CD14-positive monocyte (primary cell): ENCODE measurements around the gene UBE2E2. TPM values are rescaled to one million over a fixed set of nuclear protein-coding genes. Genes with fewer than 3 reads are reported as not detected.

Source experiments
- DNase-seq, 3 donors: peaks; one replicate each; pipeline ENCODE4 v3.0.0-alpha.2; 2011 to 2022
- H2AFZ ChIP-seq: 2 replicates; pipeline ENCODE4 v1.6.0; 2012; ENCODE audit warnings: mild to moderate bottlenecking, low read depth, low read length, inconsistent platforms; ENCODE audit not compliant: insufficient read depth, poor library complexity, severe bottlenecking
- H3K27ac ChIP-seq, 2 donors: 1 replicate in 1 of 2; 2 replicates in 1 of 2; pipeline ENCODE4 v1.5.1; 2012 to 2013; ENCODE audit warnings: low read length in 2 of 2, control low read depth in 1 of 2, inconsistent platforms in 1 of 2, low read depth in 1 of 2, mild to moderate bottlenecking in 1 of 2
- H3K27me3 ChIP-seq, 2 donors: one replicate each; pipeline versions ENCODE4 v1.6.0 to v1.6.1; 2011 to 2013; ENCODE audit warnings: low read length in 2 of 2; ENCODE audit not compliant: control insufficient read depth in 2 of 2, insufficient read depth in 2 of 2
- H3K36me3 ChIP-seq, 2 donors: replicated peaks in 1 of 2; 1 replicate in 1 of 2; 2 replicates in 1 of 2; pipeline versions ENCODE4 v1.5.1 to v1.6.1; 2012 to 2013; ENCODE audit warnings: low read length in 2 of 2, control low read depth in 1 of 2, inconsistent platforms in 1 of 2, mild to moderate bottlenecking in 1 of 2; ENCODE audit not compliant: insufficient read depth in 2 of 2, control insufficient read depth in 1 of 2
- H3K4me1 ChIP-seq, 2 donors: 1 replicate in 1 of 2; 2 replicates in 1 of 2; pipeline versions ENCODE4 v1.5.1 to v1.6.1; 2012 to 2013; ENCODE audit warnings: low read length in 2 of 2, control low read depth in 1 of 2, inconsistent platforms in 1 of 2, mild to moderate bottlenecking in 1 of 2, moderate library complexity in 1 of 2; ENCODE audit not compliant: insufficient read depth in 2 of 2, control insufficient read depth in 1 of 2
- H3K4me2 ChIP-seq: replicated peaks from 2 replicates; pipeline ENCODE3; 2012; ENCODE audit warnings: low read length, moderate library complexity, mild to moderate bottlenecking; ENCODE audit not compliant: poor library complexity, severe bottlenecking; ENCODE audit errors: extremely low read depth
- H3K4me3 ChIP-seq, 3 experiments: fragments of 200-600 bp in 1 of 3; sonication (generic) in 1 of 3; replicated peaks in 1 of 3; 1 replicate in 2 of 3; 2 replicates in 1 of 3; pipeline ENCODE4 v1.5.1; 2011 to 2013; ENCODE audit warnings: low read length in 3 of 3, mild to moderate bottlenecking in 3 of 3, control low read depth in 2 of 3, low read depth in 2 of 3, inconsistent platforms in 1 of 3, moderate library complexity in 1 of 3
- H3K79me2 ChIP-seq: 2 replicates; pipeline ENCODE4 v1.6.0; 2012; ENCODE audit warnings: mild to moderate bottlenecking, control low read depth, inconsistent platforms, low read length, moderate library complexity; ENCODE audit not compliant: insufficient read depth
- H3K9ac ChIP-seq: 2 replicates; pipeline ENCODE4 v1.6.0; 2017; ENCODE audit warnings: low read length, mild to moderate bottlenecking; ENCODE audit not compliant: insufficient read depth, poor library complexity, severe bottlenecking
- H3K9me3 ChIP-seq, 2 donors: replicated peaks in 1 of 2; 1 replicate in 1 of 2; 2 replicates in 1 of 2; pipeline versions ENCODE4 v1.5.1 to v1.6.1; 2012 to 2013; ENCODE audit warnings: low read length in 2 of 2, control low read depth in 1 of 2; ENCODE audit not compliant: control insufficient read depth in 1 of 2, insufficient read depth in 1 of 2
- H4K20me1 ChIP-seq: 2 replicates; pipeline ENCODE4 v1.6.0; 2012; ENCODE audit warnings: mild to moderate bottlenecking, low read length, control low read depth, moderate library complexity; ENCODE audit not compliant: insufficient read depth
- H3K27ac Mint-ChIP-seq, 7 donors: one replicate each; pipeline ENCODE4 v1.8.0; 2020; ENCODE audit warnings: mild to moderate bottlenecking in 7 of 7, mixed read lengths in 7 of 7, moderate library complexity in 6 of 7, inconsistent platforms in 2 of 7
- H3K27me3 Mint-ChIP-seq, 3 donors: one replicate each; pipeline ENCODE4 v1.8.0; 2021 to 2022; ENCODE audit warnings: low read depth in 3 of 3, mild to moderate bottlenecking in 3 of 3, mixed read lengths in 3 of 3, moderate library complexity in 3 of 3, inconsistent platforms in 1 of 3
- H3K36me3 Mint-ChIP-seq, 2 donors: one replicate each; pipeline ENCODE4 v1.8.0; 2020; ENCODE audit warnings: mixed read lengths in 2 of 2, inconsistent platforms in 1 of 2, mild to moderate bottlenecking in 1 of 2
- H3K4me1 Mint-ChIP-seq: one replicate; pipeline ENCODE4 v1.8.0; 2020; ENCODE audit warnings: mild to moderate bottlenecking, mixed read lengths
- H3K4me3 Mint-ChIP-seq, 2 donors: one replicate each; pipeline ENCODE4 v1.8.0; 2020; ENCODE audit warnings: mild to moderate bottlenecking in 2 of 2, mixed read lengths in 2 of 2, moderate library complexity in 1 of 2
- H3K9me3 Mint-ChIP-seq, 7 donors: one replicate each; pipeline ENCODE4 v1.8.0; 2020 to 2022; ENCODE audit warnings: mixed read lengths in 7 of 7, mild to moderate bottlenecking in 6 of 7, moderate library complexity in 6 of 7, inconsistent platforms in 2 of 7
- WGBS: methylation state at CpG from one replicate; pipeline ENCODE4 v1.1.5; 2013; ENCODE audit warnings: missing lambda C conversion rate; ENCODE audit not compliant: insufficient coverage; 5-methylcytosine and 5-hydroxymethylcytosine counted together
- intact Hi-C, 2 donors: fragments of 100-400 bp; cut with micrococcal nuclease; formaldehyde crosslinking; loops; one replicate each; pipeline versions ENCODE4 v1.15.0 to v1.15.1; 2023
- polyA plus RNA-seq, 3 donors: library from polyadenylated mRNA; depleted of rRNA in 1 of 3; unstranded in 2 of 3; stranded (reverse) in 1 of 3; fragments of 300-500 nt in 2 of 3; fragments of >200 nt in 1 of 3; fragmentation: Illumina TruSeq in 2 of 3; gene quantifications; 1 replicate in 2 of 3; 2 replicates in 1 of 3; pipeline ENCODE4 v1.2.3, GENCODE V29; 2012 to 2021
- TF ChIP-seq, protein P1 (sequence below): fragments of 200-600 bp; IDR thresholded peaks from one replicate; pipeline ENCODE4 v1.8.0; 2022; ENCODE audit warnings: antibody characterized with exemption, mild to moderate bottlenecking

The UBE2E2 gene
- polyA plus RNA-seq, 3 donors: 25.8 to 78.0 (median 66.3) TPM

DNA sequence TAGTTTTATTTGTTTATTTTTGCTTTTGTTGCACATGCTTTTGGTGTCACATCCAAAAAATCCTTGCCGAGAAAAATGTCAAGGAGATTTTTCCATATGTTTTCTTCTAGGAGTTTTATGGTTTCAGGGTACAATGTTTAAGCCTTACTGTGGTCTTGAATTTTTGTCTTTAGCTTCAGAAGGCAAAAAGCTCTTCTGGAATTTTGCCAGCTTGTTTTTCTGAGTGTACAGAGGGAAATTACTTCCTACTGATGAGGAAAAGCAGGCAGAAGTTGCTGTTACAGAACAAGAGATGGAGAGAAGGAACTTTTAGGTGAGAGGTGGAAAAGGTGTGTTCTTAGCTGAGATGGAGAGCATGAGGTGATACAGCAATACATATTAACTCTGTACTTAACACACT, 59.6 kb downstream of the UBE2E2 start:
- no peaks in the 10 kb centered on the region for H3K27me3 Mint-ChIP-seq
- peaks cover 3% of the 10 kb centered on the region for H3K4me1 Mint-ChIP-seq
- H3K4me3 Mint-ChIP-seq: no peak overlapping the region
- Histone ChIP-seq H3K9ac (no peak overlapping the region), H3K79me2 (peaks cover 14% of the 10 kb centered on the region), H3K4me1 (no peaks in the 10 kb centered on the region), H3K4me3 (no peak overlapping the region), H3K27me3 (no peaks in the 10 kb centered on the region), H3K36me3 (no peaks in the 10 kb centered on the region), H3K9me3 (no peaks in the 10 kb centered on the region), H2AFZ (no peak overlapping the region), H3K27ac (no peak overlapping the region), H4K20me1 (peaks cover 42% of the 10 kb centered on the region), H3K4me2 (no peak overlapping the region)
- peaks cover 3 to 8% of the 10 kb centered on the region in 2 donors for H3K36me3 Mint-ChIP-seq
- DNase-seq: no peak
- WGBS: 100% methylated on average over 1 of the region's 1 CpG
- H3K27ac Mint-ChIP-seq: no peak overlapping the region
- peaks cover 4 to 11% (median 4%) of the 10 kb centered on the region in 7 donors for H3K9me3 Mint-ChIP-seq
- TF ChIP-seq, protein P1, sequence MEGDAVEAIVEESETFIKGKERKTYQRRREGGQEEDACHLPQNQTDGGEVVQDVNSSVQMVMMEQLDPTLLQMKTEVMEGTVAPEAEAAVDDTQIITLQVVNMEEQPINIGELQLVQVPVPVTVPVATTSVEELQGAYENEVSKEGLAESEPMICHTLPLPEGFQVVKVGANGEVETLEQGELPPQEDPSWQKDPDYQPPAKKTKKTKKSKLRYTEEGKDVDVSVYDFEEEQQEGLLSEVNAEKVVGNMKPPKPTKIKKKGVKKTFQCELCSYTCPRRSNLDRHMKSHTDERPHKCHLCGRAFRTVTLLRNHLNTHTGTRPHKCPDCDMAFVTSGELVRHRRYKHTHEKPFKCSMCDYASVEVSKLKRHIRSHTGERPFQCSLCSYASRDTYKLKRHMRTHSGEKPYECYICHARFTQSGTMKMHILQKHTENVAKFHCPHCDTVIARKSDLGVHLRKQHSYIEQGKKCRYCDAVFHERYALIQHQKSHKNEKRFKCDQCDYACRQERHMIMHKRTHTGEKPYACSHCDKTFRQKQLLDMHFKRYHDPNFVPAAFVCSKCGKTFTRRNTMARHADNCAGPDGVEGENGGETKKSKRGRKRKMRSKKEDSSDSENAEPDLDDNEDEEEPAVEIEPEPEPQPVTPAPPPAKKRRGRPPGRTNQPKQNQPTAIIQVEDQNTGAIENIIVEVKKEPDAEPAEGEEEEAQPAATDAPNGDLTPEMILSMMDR: no peak
- intact Hi-C loops: no loop called here

DNA sequence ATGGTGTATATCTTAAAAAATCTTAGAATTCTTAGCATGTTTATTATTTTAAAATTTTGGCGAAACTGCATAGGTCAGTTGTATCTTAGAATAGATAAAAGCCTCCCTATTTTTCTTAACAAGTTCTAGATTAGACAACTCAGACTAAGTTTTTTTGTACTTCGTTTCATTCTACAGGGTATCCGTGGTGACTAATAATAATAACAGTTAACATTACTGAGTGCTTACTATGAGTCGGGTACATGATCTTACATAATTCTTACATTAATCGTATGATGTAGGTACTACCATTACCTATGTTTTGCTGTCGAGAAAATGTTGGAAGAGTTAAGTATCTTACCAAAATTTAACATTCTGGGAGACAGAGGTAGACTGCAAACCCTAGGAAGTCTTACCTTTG, 60.7 kb downstream of the UBE2E2 start:
- Histone ChIP-seq H3K79me2 (peaks cover 11% of the 10 kb centered on the region), H3K4me1 (no peaks in the 10 kb centered on the region), H3K4me3 (no peak overlapping the region), H3K27me3 (no peaks in the 10 kb centered on the region), H3K9ac (no peak overlapping the region), H3K9me3 (no peaks in the 10 kb centered on the region), H2AFZ (no peak overlapping the region), H4K20me1 (peaks cover 41% of the 10 kb centered on the region), H3K27ac (no peak overlapping the region), H3K36me3 (no peaks in the 10 kb centered on the region), H3K4me2 (no peak overlapping the region)
- no peaks in the 10 kb centered on the region for H3K27me3 Mint-ChIP-seq
- peaks cover 3 to 8% of the 10 kb centered on the region in 2 donors for H3K36me3 Mint-ChIP-seq
- peaks cover 4 to 11% (median 4%) of the 10 kb centered on the region in 7 donors for H3K9me3 Mint-ChIP-seq
- TF ChIP-seq, protein P1: no peak
- no CpG with 5 or more reads among the region's 6 CpGs for WGBS
- intact Hi-C loops: no loop called here
- no peak overlapping the region for H3K27ac Mint-ChIP-seq
- no peak for DNase-seq
- H3K4me1 Mint-ChIP-seq: peaks cover 3% of the 10 kb centered on the region
- no peak overlapping the region for H3K4me3 Mint-ChIP-seq
